Suprapubic skin (tissue), 4 donors: ENCODE results near the gene RUBCN. TPM values are rescaled to one million over a fixed set of nuclear protein-coding genes. Genes with fewer than 3 reads are reported as not detected.

Experiments
- DNase-seq, 2 donors: peaks; one replicate each; pipeline ENCODE4 v3.0.0-alpha.2; 2019; ENCODE audit warnings: low spot score in 2 of 2
- H3K27ac ChIP-seq: fragments of 200-600 bp; sonication (generic); one replicate; pipeline ENCODE4 v1.5.1; 2019
- H3K27me3 ChIP-seq: fragments of 200-600 bp; sonication (generic); one replicate; pipeline ENCODE4 v1.5.1; 2019
- H3K36me3 ChIP-seq: fragments of 200-600 bp; sonication (generic); one replicate; pipeline ENCODE4 v1.5.1; 2019
- H3K4me1 ChIP-seq: fragments of 200-600 bp; sonication (generic); one replicate; pipeline ENCODE4 v1.5.1; 2019
- H3K4me3 ChIP-seq: fragments of 200-600 bp; sonication (generic); one replicate; pipeline ENCODE4 v1.5.1; 2019; ENCODE audit warnings: mild to moderate bottlenecking
- H3K9me3 ChIP-seq: fragments of 200-600 bp; sonication (generic); one replicate; pipeline ENCODE4 v1.5.1; 2019
- EP300 ChIP-seq: sonication (generic); formaldehyde crosslinking; IDR thresholded peaks from one replicate; pipeline ENCODE4 v1.6.1; 2017; ENCODE audit warnings: antibody characterized with exemption
- POLR2A ChIP-seq, 2 donors: fragments of 450-650 bp; IDR thresholded peaks; one replicate each; pipeline ENCODE4 v1.6.1; 2017; ENCODE audit warnings: antibody characterized with exemption in 2 of 2, mild to moderate bottlenecking in 2 of 2, moderate library complexity in 2 of 2
- POLR2AphosphoS5 ChIP-seq, 3 donors: sonication (generic); formaldehyde crosslinking; IDR thresholded peaks; one replicate each; pipeline ENCODE4 v1.6.1; 2017; ENCODE audit warnings: antibody characterized with exemption in 3 of 3
- WGBS: methylation state at CpG from one replicate; pipeline ENCODE4 v1.1.5; 2018; 5-methylcytosine and 5-hydroxymethylcytosine counted together
- total RNA-seq, 4 donors: library from RNA; depleted of rRNA; stranded (reverse); fragments of >200 nt; gene quantifications; one replicate each; pipeline ENCODE4 v1.1.0, GENCODE V29; 2016
- TF ChIP-seq, protein P1 (sequence below), 2 donors: fragments of 200-600 bp in 1 of 2; fragments of 450-650 bp in 1 of 2; sonication (generic) in 1 of 2; IDR thresholded peaks; one replicate each; pipeline ENCODE4 v1.5.1; 2016 to 2019; ENCODE audit warnings: antibody characterized with exemption in 2 of 2, mild to moderate bottlenecking in 1 of 2, moderate library complexity in 1 of 2

RUBCN gene
- total RNA-seq, 4 donors from 2014 or later: 41.8 to 70.2 (median 48.4) TPM

DNA sequence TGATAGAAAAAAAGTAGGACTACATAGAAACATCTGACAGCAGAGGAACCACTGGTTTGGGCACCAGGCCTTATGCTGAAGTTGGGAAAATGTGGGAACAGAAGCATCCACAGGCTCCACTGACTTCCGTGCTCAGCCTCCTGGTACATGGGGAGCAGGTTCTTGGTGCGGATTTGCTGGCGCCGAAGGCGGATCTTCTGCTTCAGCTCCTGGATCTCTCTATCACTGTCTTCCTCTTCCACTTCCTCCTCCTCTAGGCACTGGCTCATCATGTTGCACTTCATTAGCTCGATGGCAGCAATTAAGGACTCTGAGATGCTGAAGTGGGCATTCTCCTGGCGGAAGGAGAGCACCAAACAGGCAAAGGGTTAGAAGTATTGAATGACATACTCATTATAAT, 42.5 kb downstream of the RUBCN start:
- H3K9me3 ChIP-seq: no peaks in the 10 kb centered on the region
- peaks cover 81% of the 10 kb centered on the region for H3K36me3 ChIP-seq
- H3K4me1 ChIP-seq: no peaks in the 10 kb centered on the region
- WGBS: 93% methylated on average over 7 of the region's 7 CpGs
- H3K27me3 ChIP-seq: no peaks in the 10 kb centered on the region
- DNase-seq: no peak
- TF ChIP-seq EP300 (no peak), POLR2A (IDR thresholded peaks at IDR 0.05) (no peak), POLR2AphosphoS5 (IDR thresholded peaks at IDR 0.05) (no peak)
- TF ChIP-seq, protein P1, sequence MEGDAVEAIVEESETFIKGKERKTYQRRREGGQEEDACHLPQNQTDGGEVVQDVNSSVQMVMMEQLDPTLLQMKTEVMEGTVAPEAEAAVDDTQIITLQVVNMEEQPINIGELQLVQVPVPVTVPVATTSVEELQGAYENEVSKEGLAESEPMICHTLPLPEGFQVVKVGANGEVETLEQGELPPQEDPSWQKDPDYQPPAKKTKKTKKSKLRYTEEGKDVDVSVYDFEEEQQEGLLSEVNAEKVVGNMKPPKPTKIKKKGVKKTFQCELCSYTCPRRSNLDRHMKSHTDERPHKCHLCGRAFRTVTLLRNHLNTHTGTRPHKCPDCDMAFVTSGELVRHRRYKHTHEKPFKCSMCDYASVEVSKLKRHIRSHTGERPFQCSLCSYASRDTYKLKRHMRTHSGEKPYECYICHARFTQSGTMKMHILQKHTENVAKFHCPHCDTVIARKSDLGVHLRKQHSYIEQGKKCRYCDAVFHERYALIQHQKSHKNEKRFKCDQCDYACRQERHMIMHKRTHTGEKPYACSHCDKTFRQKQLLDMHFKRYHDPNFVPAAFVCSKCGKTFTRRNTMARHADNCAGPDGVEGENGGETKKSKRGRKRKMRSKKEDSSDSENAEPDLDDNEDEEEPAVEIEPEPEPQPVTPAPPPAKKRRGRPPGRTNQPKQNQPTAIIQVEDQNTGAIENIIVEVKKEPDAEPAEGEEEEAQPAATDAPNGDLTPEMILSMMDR (IDR thresholded peaks at IDR 0.05): no peak
- no peak overlapping the region for H3K4me3 ChIP-seq
- H3K27ac ChIP-seq: no peak overlapping the region

DNA sequence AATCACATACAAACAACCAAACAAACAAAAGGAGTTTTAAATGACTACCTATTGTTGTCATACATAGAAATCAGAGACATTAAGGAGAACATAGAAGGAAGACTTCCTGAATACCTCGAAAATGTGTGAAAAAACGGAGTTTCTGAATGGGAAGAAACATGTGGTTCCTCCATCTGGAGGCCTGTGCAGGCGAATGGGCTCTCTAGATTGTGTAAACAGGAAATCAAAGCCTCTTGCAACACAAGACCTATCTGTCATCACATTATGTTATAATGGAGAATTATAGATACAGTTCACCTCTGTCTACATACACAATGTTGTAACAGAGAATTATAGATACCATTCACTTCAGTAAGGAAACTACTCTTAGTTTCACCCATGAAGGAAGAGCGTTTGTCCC, 44.1 kb downstream of the RUBCN start:
- Histone ChIP-seq H3K27me3 (no peaks in the 10 kb centered on the region), H3K9me3 (no peaks in the 10 kb centered on the region), H3K27ac (no peak overlapping the region), H3K36me3 (peaks cover 80% of the 10 kb centered on the region), H3K4me1 (no peaks in the 10 kb centered on the region), H3K4me3 (no peak overlapping the region)
- 75% methylated on average over 4 of the region's 4 CpGs for WGBS
- TF ChIP-seq EP300: no peak
- TF ChIP-seq, protein P1 (IDR thresholded peaks at IDR 0.05): no peak
- TF ChIP-seq POLR2AphosphoS5 (IDR thresholded peaks at IDR 0.05): no peak
- no peak for TF ChIP-seq POLR2A (IDR thresholded peaks at IDR 0.05)
- no peak for DNase-seq

DNA sequence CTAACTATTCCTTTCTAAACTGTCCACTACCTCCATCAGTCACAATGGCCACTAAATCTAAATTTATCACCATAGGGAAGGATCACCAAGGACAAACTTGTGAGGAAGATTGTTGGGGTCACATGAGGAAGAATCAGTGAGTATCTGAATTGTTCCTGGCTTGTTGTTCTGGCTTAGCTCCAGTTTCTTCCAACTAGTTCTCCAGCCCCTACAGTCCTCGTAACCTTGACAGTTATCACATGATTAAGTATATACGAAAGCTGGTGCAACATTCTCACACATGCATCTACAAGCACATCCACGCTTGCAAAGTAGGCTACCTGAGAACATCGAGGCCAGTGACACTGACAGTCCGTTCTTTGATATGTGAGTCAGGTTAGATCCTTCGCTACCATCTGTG, 46.0 kb downstream of the RUBCN start:
- Histone ChIP-seq H3K9me3 (no peaks in the 10 kb centered on the region), H3K36me3 (peaks cover 72% of the 10 kb centered on the region)

DNA sequence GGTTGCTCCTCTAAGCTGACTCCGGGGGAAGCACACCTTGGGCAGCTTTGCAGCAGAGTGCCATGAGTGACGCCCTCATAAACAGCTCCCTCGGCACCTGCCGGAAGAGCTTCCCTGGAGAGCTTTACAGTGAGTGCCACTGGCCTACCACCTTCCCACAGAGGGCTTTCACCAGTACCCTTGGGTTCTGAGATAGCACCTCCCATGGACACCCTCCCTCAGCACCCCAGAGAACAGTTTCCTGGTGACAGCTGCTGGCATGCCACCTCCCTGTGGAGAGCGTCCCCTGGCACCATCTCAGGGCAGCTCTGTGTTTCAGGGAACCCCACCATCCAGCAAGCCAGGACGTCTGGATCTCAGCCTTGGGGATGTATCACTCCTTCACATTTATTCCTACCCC, 49.1 kb downstream of the RUBCN start:
- Histone ChIP-seq H3K9me3 (no peaks in the 10 kb centered on the region), H3K27ac (no peak overlapping the region), H3K36me3 (peaks cover 55% of the 10 kb centered on the region), H3K4me1 (no peaks in the 10 kb centered on the region), H3K27me3 (no peaks in the 10 kb centered on the region), H3K4me3 (no peak overlapping the region)
- 95% methylated on average over 6 of the region's 6 CpGs for WGBS
- no peak for TF ChIP-seq POLR2A (IDR thresholded peaks at IDR 0.05)
- TF ChIP-seq, protein P1 (IDR thresholded peaks at IDR 0.05): no peak
- no peak for TF ChIP-seq EP300
- TF ChIP-seq POLR2AphosphoS5 (IDR thresholded peaks at IDR 0.05): no peak
- DNase-seq: no peak

More for the DNA sequence above, 46.0 kb downstream of the RUBCN start:
- Histone ChIP-seq H3K4me3 (no peak overlapping the region), H3K4me1 (no peaks in the 10 kb centered on the region), H3K27me3 (no peaks in the 10 kb centered on the region), H3K27ac (no peak overlapping the region)
- TF ChIP-seq POLR2A (IDR thresholded peaks at IDR 0.05) (no peak), EP300 (no peak), POLR2AphosphoS5 (IDR thresholded peaks at IDR 0.05) (no peak)
- TF ChIP-seq, protein P1 (IDR thresholded peaks at IDR 0.05): no peak
- 95% methylated on average over 6 of the region's 6 CpGs for WGBS
- DNase-seq: no peak

DNA sequence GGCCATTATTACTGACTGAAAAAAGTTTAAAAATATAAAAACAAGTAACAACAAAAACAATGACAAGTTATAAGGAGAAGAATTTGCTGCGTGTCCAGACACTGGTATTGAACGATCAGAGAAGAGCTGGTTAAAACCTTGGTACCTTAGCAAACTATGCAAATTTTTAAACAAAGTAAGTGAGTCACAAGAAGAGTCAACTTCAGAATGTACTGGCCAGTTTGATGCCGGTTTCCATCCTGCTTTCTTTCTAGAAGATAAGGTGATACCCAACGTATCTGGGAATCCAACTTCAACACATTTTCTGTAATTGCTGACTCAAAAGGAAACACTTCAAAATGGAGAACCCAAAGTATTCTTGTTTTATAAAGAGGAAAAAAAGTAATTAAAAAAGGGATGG, 49.8 kb downstream of the RUBCN start:
- no peak overlapping the region for H3K27ac ChIP-seq
- TF ChIP-seq, protein P1 (IDR thresholded peaks at IDR 0.05): no peak
- TF ChIP-seq POLR2AphosphoS5 (IDR thresholded peaks at IDR 0.05) (no peak), POLR2A (IDR thresholded peaks at IDR 0.05) (no peak), EP300 (no peak)
- no peak for DNase-seq
- H3K4me3 ChIP-seq: no peak overlapping the region
- no peaks in the 10 kb centered on the region for H3K27me3 ChIP-seq
- peaks cover 55% of the 10 kb centered on the region for H3K36me3 ChIP-seq
- no peaks in the 10 kb centered on the region for H3K4me1 ChIP-seq
- no peaks in the 10 kb centered on the region for H3K9me3 ChIP-seq
- 92% methylated on average over 4 of the region's 4 CpGs for WGBS
